Smooth muscle cell of the coronary artery (primary cell): Measurements from ENCODE around the gene PRB4. TPM values are rescaled to one million over a fixed set of nuclear protein-coding genes. Genes with fewer than 3 reads are reported as not detected.

Experiments
- total RNA-seq: library from RNA; depleted of rRNA; stranded (reverse); fragments of >200 nt; gene quantifications from 2 replicates; pipeline ENCODE4 v1.2.3, GENCODE V29; 2014; ENCODE audit warnings: low replicate concordance

Gene PRB4
- total RNA-seq, result not detected in 2 replicates

GRCh38 chr12:11310336-11310735 is at the start of gene PRB4:
Gene PRB4 (minus strand): TSS chr12:11310436. CDS start chr12:11310398, 38 bp downstream.

DNA sequence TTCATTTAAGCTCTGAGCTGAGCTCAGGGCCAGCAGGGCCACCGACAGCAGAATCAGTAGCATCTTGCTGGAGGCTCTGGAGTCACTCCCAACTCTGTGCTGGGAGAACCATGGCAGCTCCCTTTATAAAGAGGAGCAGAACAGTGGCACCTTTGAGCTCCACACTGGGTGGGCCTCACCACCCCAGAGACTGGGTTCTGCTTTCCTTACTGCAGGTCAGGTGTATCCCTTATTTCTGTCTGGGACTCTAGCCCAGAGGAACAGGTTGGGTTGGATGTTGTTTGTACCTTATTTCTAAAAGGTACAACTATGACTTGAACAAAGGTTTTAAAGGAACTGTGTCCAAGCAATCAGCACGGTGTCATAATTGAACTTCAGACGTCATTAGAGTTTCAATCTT is 40.6 kb downstream of the PRB4 start, which contains the start of gene PRB3:
Gene PRB3, minus strand, starts transcription at position 101 of the 400 bp plus-strand sequence. Its CDS starts 38 bp downstream, at position 63.

Other genes with a start within 250 kb of the PRB4 start
- 0.82 and 1.9 TPM in 2 replicates for gene TAS2R46, start 248.1 kb downstream of the PRB4 start, total RNA-seq
- 0.70 TPM in 1 of 2 replicates, not detected in the other for gene TAS2R43, start 218.1 kb downstream of the PRB4 start, total RNA-seq
- gene TAS2R30, start 175.8 kb downstream of the PRB4 start, total RNA-seq, result 2.0 and 3.0 TPM in 2 replicates
- 2.3 and 5.3 TPM in 2 replicates for gene SMIM10L1, start 139.2 kb downstream of the PRB4 start, total RNA-seq
- gene TAS2R42, start 123.5 kb downstream of the PRB4 start, total RNA-seq, result not detected in 2 replicates
- not detected in 2 replicates for gene PRB3, start 40.7 kb downstream of the PRB4 start, total RNA-seq
- gene PRB2, start 85.1 kb upstream of the PRB4 start, total RNA-seq, result not detected in 2 replicates